Effector CD8-positive, alpha-beta T cell (primary cell): Measurements from ENCODE around the gene RSPH6A.

Source experiments
- DNase-seq: peaks from one replicate; lab custom pipeline; 2025; lab: John Stamatoyannopoulos, UW

The RSPH6A gene

DNA sequence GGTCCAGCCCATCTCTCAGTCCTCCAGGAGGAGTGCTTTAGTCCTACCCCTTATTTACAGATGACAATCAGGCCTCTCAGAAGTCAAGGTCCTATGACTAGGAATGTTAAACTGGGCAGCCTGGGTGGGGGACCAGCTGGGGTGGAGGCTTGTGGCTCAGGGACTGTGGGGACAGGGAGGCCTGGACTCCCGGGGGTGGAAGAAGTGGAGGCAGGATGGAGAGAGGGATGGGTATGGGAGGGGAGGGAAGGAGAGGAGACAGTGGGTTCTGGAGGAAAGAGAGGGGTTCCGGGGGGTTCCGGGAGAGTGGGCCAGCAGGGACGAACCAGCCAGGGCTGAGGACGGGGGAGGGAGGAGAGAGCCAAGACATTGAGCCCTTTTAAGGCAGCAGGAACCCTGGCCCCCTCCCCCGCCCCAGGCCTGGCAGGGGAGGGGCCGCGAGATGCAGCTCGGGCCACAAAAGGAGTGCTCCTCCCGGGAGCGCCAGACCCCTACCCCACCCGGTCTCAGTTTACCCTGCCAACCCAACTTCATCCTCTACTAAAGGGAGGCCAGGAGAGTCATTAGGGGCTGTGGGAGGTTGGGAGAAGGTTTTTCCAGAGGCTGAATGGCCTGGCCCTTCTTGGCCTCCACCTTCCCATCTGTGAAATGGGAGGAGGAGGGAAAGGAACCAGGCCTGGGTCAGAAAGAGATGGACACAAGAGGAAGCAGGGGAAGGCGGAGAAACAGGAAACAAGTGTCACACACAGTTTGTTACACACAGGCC is 34.5 kb downstream of the RSPH6A start:
- DNase-seq, result no peak

DNA sequence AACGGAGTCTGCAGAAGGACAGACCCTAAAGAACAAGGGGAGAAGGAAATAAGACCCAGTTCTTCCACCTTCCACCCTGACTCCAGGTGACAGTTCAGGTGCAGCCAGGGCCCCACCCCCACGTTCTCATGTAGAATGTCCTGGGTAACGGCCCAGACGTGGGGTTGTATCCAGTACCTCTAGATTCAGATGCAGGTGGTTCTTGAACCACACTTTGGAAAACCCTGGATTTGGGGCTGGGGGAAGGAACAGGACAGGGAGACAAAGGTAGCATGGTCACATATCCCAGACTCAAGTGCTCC is 35.0 kb downstream of the RSPH6A start:
- DNase-seq, result no peak

DNA sequence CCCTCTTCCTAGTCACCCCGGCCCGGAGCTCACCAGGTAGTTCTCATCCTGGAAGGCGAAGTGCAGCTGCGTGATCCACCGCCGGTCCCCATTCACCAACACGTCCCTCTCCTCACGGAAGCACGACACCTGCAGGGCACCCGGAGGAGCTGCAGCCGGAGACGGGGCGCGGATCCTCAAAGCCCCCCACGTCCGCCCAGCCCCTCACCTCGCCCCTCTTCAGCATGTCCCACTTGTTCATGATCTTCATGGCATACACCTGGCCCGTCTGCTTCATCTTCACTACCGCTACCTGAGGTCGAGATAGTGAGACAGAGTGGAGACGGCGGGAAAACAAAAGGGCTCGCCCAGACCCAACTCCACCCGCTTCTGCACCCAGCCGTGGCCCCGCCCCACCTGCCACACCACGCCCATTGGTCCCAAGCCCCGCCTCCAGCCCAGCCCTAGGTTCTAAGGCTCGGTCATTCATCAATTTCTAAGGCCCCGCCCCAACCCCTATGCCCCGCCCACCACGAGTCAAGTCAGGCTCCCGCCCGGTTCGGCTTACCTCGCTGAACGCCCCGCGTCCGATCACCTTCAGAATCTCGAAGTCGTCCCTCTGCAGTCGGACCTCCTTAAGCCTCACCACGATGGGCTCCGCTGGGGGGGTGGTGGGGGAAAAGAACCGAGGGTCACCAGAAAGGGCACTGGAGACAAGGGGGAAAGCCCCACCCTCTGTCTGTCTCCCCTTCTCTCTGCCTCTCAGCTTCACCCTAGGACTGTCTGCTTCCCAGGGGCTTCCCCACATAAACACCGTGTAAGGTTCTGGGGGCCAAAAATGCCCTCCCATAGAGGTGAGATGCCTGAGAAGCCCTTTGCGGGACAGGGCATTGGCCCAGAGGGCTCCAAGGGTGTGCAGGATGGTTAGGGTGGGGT is 35.6 kb downstream of the RSPH6A start:
- peak; percentile 76 for DNase-seq

DNA sequence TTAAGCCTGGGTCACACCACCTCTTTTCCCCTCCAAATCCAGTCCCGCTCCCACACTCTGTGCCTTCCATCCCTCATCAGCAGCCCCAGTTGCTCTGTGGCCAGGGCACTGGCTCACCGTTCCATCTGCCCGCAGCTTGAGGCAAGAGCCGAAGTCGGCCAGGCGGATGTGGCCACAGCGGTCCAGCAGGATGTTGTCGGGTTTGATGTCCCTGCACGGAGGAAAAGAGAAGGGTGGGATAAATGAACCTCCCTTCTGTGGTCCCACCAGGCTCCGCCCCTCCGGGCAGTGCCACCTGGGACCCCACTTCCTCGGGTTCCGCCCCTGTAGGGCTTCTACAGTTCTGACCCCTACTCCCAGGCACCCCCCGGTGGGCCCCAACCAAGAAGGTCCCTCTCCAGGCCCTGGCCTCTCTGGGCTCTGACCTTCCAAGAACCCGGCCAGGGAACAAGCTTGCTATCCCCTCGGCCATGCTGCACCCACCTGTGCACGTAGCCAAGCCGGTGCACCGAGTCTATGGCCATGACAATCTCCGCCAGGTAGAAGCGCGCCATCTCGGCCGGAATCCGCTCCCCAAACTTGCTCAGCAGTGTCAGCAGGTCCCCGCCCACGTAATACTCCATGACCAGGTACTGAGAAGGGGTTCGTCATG is 37.0 kb downstream of the RSPH6A start:
- no peak for DNase-seq

GRCh38 chr19:45777395-45777961 is 37.6 kb downstream of the RSPH6A start:
- DNase-seq, result no peak

- DNase-seq, result no peak
These were observed 40.3 kb downstream of the RSPH6A start for GRCh38 chr19:45774765-45775164.

DNA sequence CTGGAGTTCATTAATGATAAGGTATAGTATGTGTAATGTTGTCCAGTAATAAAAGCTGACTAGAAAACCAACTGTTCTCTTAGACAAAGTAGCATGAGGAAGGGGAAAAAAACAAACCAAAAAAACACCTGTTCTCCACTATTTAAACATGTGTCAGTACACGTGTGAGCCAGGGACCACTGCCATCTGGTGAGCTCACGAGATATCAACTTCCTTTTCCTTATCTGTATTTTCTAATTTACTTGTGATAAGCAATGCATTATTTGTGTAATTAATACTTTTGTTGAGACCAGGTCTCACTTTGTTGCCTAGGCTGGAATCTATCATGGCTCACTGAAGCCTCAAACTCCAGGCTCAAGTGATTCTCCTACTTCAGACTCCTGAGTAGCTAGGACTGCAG is 41.7 kb downstream of the RSPH6A start:
- no peak for DNase-seq

DNA sequence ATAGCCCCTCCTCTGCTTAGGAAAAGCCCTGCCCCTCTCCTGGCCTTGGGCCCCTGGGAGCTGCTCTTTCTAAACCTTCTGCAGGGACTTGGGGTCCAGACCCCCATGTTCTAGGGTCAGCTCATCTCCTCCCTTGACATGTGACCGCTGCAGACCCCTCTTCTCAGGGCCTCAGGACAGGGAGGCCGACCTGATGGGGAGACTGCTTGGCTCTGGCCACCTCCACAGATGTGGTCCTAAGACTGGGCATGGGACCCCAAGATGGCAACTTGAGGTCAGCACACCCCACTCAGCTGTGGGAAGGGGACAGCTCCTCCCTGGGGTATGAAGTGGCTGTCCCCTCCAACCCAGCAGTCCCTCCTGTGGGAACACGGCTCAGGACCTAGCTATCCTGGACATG is 42.2 kb downstream of the RSPH6A start:
- no peak for DNase-seq

GRCh38 chr19:45772130-45772840 is 42.8 kb downstream of the RSPH6A start:
- DNase-seq, result no peak

GRCh38 chr19:45771311-45771933 is 43.7 kb downstream of the RSPH6A start:
- DNase-seq, result no peak

GRCh38 chr19:45770192-45771101 is 44.7 kb downstream of the RSPH6A start:
- DNase-seq, result peak; percentile 87

DNA sequence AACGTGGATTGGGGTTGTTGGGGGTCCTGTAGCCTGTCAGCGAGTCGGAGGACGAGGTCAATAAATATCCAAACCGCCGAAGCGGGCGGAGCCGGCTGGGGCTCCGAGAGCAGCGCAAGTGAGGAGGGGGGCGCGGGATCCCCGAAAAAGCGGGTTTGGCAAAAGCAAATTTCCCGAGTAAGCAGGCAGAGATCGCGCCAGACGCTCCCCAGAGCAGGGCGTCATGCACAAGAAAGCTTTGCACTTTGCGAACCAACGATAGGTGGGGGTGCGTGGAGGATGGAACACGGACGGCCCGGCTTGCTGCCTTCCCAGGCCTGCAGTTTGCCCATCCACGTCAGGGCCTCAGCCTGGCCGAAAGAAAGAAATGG is 45.3 kb downstream of the RSPH6A start:
- DNase-seq, result peak; percentile 57

GRCh38 chr19:45768984-45769782 is 45.9 kb downstream of the RSPH6A start, which contains the start of gene SIX5:
TSS of gene SIX5 (minus strand) at chr19:45769252. CDS start at chr19:45768844, 408 bp downstream.
- peak; percentile 88 for DNase-seq

GRCh38 chr19:45768655-45768983 is 46.5 kb downstream of the RSPH6A start:
- DNase-seq, result no peak

DNA sequence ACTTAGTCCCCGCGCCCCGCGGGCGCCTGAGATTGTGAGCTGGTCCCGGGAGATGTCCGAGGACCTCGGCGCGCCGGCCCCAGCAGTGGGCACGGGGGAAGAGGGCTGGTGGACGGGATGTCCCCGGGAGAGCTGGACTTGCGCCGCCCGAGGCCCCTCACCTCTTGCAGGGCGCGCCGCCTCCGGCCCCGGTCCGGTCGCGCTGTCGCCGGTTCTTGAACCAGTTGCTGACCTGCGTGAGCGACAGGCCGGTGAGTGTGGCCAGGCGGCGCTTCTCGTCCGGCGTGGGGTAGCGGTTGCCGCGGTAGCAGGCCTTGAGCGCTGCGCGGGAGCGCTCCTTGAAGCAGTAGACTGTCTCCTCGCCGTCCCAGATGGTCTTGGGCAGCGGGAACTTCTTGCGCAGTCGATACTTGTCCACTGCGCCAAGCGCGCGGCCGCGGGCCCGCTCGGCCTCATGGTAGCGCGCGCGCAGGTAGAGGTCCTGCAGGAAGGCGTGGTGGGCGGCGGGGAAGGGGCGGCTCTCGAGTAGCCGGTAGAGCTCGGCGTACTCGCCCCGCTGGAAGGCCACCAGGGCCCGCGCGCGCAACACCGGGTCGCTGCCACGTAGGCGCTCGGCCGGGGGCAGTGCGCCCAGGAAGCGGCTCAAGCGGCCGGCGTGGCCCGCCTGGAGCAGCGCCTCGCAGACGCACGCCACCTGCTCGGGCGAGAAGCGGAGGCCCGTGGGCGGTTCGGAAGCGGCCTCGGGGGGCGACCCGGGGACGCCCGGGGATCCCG is 47.0 kb downstream of the RSPH6A start:
- no peak for DNase-seq

DNA sequence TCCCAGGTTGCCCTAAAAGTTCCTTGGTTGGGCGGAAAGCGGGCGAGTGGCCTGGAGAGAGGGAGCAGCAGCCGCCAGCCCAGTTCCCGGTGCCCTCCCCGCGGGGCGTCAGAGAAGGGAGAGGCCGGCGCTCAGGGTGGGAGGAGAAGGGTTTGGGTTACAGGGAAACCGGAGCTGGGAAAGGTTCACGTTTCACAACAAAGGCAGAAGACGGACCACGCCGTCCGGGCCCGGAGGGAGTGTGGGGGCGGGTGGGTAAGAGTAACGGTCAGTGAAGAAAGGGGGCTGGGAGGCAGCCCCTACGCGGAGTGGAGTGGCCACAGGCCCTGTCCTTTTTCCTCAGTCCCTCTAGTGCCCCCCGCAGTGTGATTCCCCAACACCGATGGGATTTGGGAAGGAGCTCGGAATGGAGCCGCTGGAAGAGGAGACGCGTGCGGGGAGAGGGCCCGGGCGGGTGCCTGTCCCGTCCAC is 47.7 kb downstream of the RSPH6A start:
- DNase-seq, result no peak

GRCh38 chr19:45766869-45767346 is 48.2 kb downstream of the RSPH6A start:
- no peak for DNase-seq

- DNase-seq, result no peak
These were observed 48.7 kb downstream of the RSPH6A start for GRCh38 chr19:45766296-45766868.
